Gastroesophageal sphincter (tissue), 4 donors: ENCODE measurements around the gene SPEF2. TPM values are rescaled to one million over a fixed set of nuclear protein-coding genes. Genes with fewer than 3 reads are reported as not detected.
A peak's percentile ranks its signal among the peaks of the same experiment; 100 is the strongest.

Experiments
- ATAC-seq: fragments of 150-250 bp; one replicate; pipeline ENCODE4 v1.9.1; 2016; ENCODE audit warnings: mild to moderate bottlenecking, moderate library complexity
- H3K27ac ChIP-seq, 4 donors: fragments of 200-600 bp; sonication (generic) in 3 of 4; 1 replicate in 3 of 4; 2 replicates in 1 of 4; pipeline ENCODE4 v1.5.1; 2016 to 2019
- H3K27me3 ChIP-seq: fragments of 200-600 bp; sonication (generic); one replicate; pipeline ENCODE4 v1.5.1; 2019
- H3K36me3 ChIP-seq, 2 donors: fragments of 200-600 bp; sonication (generic); one replicate each; pipeline ENCODE4 v1.5.1; 2019; ENCODE audit warnings: control low read depth in 1 of 2
- H3K4me1 ChIP-seq, 3 donors: fragments of 200-600 bp; sonication (generic); 1 replicate in 2 of 3; 2 replicates in 1 of 3; pipeline ENCODE4 v1.5.1; 2016 to 2019; ENCODE audit warnings: control low read depth in 2 of 3
- H3K4me3 ChIP-seq, 2 donors: fragments of 200-600 bp; sonication (generic); one replicate each; pipeline ENCODE4 v1.5.1; 2019; ENCODE audit warnings: mild to moderate bottlenecking in 1 of 2, moderate library complexity in 1 of 2
- H3K9me3 ChIP-seq, 3 donors: fragments of 200-600 bp; sonication (generic); one replicate each; pipeline ENCODE4 v1.5.1; 2017 to 2019; ENCODE audit warnings: control low read depth in 2 of 3
- EP300 ChIP-seq: sonication (generic); formaldehyde crosslinking; IDR thresholded peaks from one replicate; pipeline ENCODE4 v1.6.1; 2017; ENCODE audit warnings: antibody characterized with exemption, mild to moderate bottlenecking
- POLR2A ChIP-seq, 2 donors: fragments of 450-650 bp; IDR thresholded peaks; one replicate each; pipeline ENCODE4 v1.6.1; 2017; ENCODE audit warnings: antibody characterized with exemption in 2 of 2, mild to moderate bottlenecking in 2 of 2, moderate library complexity in 1 of 2
- POLR2AphosphoS5 ChIP-seq: sonication (generic); formaldehyde crosslinking; IDR thresholded peaks from one replicate; pipeline ENCODE4 v1.6.1; 2017; ENCODE audit warnings: antibody characterized with exemption
- WGBS, 2 donors: methylation state at CpG; one replicate each; pipeline ENCODE4 v1.1.5; 2018; ENCODE audit warnings: low coverage in 1 of 2; 5-methylcytosine and 5-hydroxymethylcytosine counted together
- total RNA-seq, 4 donors: library from RNA; depleted of rRNA; stranded (reverse); fragments of >200 nt; gene quantifications; one replicate each; pipeline ENCODE4 v1.1.0, GENCODE V29; 2016
- TF ChIP-seq, protein P1 (sequence below), 4 experiments: fragments of 200-600 bp in 2 of 4; fragments of 450-650 bp in 2 of 4; sonication (generic) in 1 of 4; IDR thresholded peaks; one replicate each; pipeline ENCODE4 v1.5.1; 2017 to 2019; ENCODE audit warnings: antibody characterized with exemption in 4 of 4, mild to moderate bottlenecking in 2 of 4, moderate library complexity in 2 of 4

SPEF2 gene
- total RNA-seq, 4 donors from 2014 or later: 2.1 to 5.8 (median 3.1) TPM

DNA sequence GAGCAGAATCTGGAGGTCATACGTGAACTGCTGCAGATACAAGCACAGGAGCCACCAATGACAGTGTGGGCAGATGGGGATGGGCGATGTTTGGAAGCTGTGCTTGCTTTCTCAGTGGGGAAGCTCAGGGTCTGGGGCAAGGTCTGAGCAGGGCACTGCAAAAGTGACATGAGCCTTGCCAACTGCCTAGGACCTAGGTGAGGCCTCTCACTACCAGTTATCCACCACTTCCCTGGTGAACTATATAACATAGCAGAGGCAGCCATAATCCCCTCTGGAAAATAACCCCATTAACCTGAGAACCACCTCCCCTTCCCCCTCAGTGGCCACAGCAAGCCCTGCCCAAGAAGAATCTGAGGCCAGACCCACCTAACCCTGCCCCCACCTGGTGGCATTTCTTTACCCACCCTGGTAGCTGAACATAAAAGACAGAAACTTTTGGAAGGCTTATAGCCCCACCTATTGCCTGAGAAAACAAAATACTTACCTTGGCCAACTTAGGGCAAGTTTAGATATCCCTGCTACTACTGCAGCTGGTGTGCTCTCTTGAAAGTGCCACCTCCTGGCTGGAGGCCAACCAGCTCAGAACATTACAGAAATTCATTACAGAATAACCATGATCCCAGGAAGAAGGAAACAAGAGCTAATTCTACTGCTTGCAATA is 18.8 kb upstream of the SPEF2 start:
- ATAC-seq: no peak
- no peaks in the 10 kb centered on the region for H3K36me3 ChIP-seq
- TF ChIP-seq POLR2AphosphoS5 (no peak), POLR2A (IDR thresholded peaks at IDR 0.05) (no peak), EP300 (no peak)
- TF ChIP-seq, protein P1, sequence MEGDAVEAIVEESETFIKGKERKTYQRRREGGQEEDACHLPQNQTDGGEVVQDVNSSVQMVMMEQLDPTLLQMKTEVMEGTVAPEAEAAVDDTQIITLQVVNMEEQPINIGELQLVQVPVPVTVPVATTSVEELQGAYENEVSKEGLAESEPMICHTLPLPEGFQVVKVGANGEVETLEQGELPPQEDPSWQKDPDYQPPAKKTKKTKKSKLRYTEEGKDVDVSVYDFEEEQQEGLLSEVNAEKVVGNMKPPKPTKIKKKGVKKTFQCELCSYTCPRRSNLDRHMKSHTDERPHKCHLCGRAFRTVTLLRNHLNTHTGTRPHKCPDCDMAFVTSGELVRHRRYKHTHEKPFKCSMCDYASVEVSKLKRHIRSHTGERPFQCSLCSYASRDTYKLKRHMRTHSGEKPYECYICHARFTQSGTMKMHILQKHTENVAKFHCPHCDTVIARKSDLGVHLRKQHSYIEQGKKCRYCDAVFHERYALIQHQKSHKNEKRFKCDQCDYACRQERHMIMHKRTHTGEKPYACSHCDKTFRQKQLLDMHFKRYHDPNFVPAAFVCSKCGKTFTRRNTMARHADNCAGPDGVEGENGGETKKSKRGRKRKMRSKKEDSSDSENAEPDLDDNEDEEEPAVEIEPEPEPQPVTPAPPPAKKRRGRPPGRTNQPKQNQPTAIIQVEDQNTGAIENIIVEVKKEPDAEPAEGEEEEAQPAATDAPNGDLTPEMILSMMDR (IDR thresholded peaks at IDR 0.05): no peak
- H3K9me3 ChIP-seq: peaks cover 0 to 8% (median 0%) of the 10 kb centered on the region in 3 donors
- no peak overlapping the region for H3K27ac ChIP-seq
- H3K4me1 ChIP-seq: no peaks in the 10 kb centered on the region
- H3K27me3 ChIP-seq: peaks cover 10% of the 10 kb centered on the region
- no peak overlapping the region for H3K4me3 ChIP-seq
- WGBS, 2 donors: 83% methylated on average over 1 of the region's 2 CpGs; no CpG with 5 or more reads in 1 of the 2 donors

DNA sequence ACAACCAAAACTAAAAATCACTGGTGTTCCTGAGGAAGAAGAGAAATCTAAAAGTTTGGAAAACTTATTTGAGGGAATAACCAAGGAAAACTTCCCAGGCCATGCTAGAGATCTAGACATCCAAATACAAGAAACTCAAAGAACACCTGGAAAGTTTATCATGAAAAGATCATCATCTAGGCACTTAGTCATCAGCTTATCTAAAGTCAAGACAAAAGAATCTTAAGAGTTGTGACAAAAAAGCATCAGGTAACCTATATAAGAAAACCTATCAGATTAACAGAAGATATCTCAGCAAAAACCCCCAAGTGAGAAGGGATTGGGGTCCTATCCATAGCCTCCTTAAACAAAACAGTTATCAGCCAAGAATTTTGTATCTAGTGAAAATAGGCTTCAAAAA is 17.1 kb upstream of the SPEF2 start:
- no peak for TF ChIP-seq POLR2A (IDR thresholded peaks at IDR 0.05)
- TF ChIP-seq EP300: no peak
- TF ChIP-seq, protein P1 (IDR thresholded peaks at IDR 0.05): no peak
- no peak for TF ChIP-seq POLR2AphosphoS5
- Histone ChIP-seq H3K4me1 (no peaks in the 10 kb centered on the region), H3K27ac (no peak overlapping the region), H3K27me3 (peaks cover 10% of the 10 kb centered on the region), H3K4me3 (no peak overlapping the region), H3K36me3 (no peaks in the 10 kb centered on the region), H3K9me3 (peaks cover 0 to 17% (median 0%) of the 10 kb centered on the region in 3 donors)
- no peak for ATAC-seq

DNA sequence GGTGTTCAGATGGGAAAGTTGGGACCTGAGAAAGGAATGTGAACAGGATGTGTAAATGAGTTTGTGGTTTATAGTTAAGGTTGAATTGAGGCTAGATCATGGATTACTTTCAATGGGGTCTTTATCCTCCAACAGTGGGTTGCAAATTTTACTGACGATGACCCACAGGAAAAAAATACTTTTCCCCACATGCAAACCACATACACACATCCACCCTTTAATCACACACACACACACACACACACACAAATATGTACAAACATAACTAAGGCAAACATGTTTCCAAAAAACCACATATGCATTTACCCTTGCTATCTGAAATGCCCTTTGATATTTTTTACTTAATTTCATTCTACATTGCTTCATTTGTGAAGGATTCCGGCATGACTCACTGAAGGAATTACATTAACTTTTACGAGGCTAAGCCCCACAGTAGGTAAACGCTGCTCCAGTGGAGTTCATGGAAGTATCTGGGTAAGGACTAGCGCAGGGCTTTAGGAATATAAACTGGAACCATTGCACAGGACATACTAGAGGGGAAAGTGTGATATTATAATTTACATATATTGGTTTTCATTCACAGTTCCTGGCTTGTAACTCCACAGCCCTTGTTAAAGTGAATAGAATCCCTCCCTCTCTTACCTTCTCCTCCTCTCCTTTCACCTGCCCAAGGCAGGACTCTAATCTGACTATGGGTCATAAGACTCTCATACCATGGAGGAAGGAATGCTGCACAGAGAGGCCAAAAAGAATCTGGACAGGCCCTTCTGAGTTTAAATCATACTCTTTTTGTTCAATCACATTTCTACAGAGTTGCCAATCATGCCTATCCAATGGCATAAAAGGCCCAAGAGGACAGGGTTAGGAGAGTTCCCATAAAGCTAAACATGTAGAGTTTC is 8.5 kb upstream of the SPEF2 start:
- H3K4me3 ChIP-seq: no peak overlapping the region
- no peak overlapping the region for H3K27ac ChIP-seq
- H3K9me3 ChIP-seq: peaks cover 0 to 6% (median 0%) of the 10 kb centered on the region in 3 donors
- 72 to 73% methylated on average over 2 to 5 of the region's 5 CpGs for WGBS, 2 donors
- H3K36me3 ChIP-seq: no peaks in the 10 kb centered on the region
- H3K27me3 ChIP-seq: no peaks in the 10 kb centered on the region
- no peaks in the 10 kb centered on the region for H3K4me1 ChIP-seq
- TF ChIP-seq POLR2AphosphoS5: no peak
- no peak for TF ChIP-seq EP300
- no peak for TF ChIP-seq POLR2A (IDR thresholded peaks at IDR 0.05)
- TF ChIP-seq, protein P1 (IDR thresholded peaks at IDR 0.05): no peak
- ATAC-seq: no peak

DNA sequence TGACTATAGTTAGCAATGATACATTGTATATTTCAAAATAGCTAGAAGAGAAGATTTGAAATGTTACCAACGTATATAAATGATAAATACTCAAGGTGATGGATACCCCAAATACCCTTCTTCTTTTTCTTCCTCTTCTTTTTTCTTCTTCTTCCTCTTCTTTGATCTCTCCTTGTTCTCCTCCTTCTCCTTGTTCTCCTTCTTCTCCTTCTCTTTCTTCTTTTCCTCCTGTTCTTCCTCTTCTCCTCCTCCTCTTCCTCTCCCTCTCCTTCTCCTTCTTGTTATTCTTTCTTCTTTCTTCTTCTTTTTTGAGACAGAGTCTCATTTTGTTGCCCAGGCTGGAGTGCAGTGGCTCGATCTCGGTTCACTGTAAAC is 616 bp upstream of the SPEF2 start:
- 51 to 88% methylated on average over 1 to 3 of the region's 3 CpGs for WGBS, 2 donors
- Histone ChIP-seq H3K27me3 (no peaks in the 10 kb centered on the region), H3K9me3 (no peaks in the 10 kb centered on the region), H3K4me3 (peak overlapping the region; percentile 62 to 84), H3K4me1 (peaks cover 0 to 17% (median 6%) of the 10 kb centered on the region in 3 donors), H3K27ac (peak overlapping the region in 1 of 4 donors; percentile 55), H3K36me3 (no peaks in the 10 kb centered on the region)
- no peak for ATAC-seq
- TF ChIP-seq POLR2AphosphoS5 (no peak), POLR2A (IDR thresholded peaks at IDR 0.05) (no peak), EP300 (no peak)
- TF ChIP-seq, protein P1 (IDR thresholded peaks at IDR 0.05): no peak
